Lung (tissue), 12 donors: ENCODE data around the gene DIS3L2. TPM values are rescaled to one million over a fixed set of nuclear protein-coding genes. Genes with fewer than 3 reads are reported as not detected.

Source experiments
- ATAC-seq: fragments of 200-7000 bp; cut with Tn5 transposase; one replicate; pipeline ENCODE4 v1.9.1; 2020; ENCODE audit warnings: moderate number of reproducible peaks; ENCODE audit not compliant: insufficient read depth, low FRiP score
- DNase-seq, 3 donors: peaks; one replicate each; pipeline ENCODE4 v3.0.0-alpha.2; 2013 to 2017
- H3K27ac ChIP-seq, 2 donors: one replicate each; pipeline ENCODE4 v1.5.1; 2013; ENCODE audit warnings: mild to moderate bottlenecking in 2 of 2, moderate library complexity in 2 of 2, control low read depth in 1 of 2, inconsistent platforms in 1 of 2, low read depth in 1 of 2, low read length in 1 of 2
- H3K27me3 ChIP-seq, 3 donors: one replicate each; pipeline ENCODE4 v1.5.1; 2013; ENCODE audit warnings: low read length in 2 of 3; ENCODE audit not compliant: control insufficient read depth in 3 of 3, insufficient read depth in 3 of 3
- H3K36me3 ChIP-seq, 4 donors: one replicate each; pipeline ENCODE4 v1.5.1; 2013; ENCODE audit warnings: low read length in 4 of 4, mild to moderate bottlenecking in 1 of 4, moderate library complexity in 1 of 4; ENCODE audit not compliant: control insufficient read depth in 4 of 4, insufficient read depth in 4 of 4
- H3K4me1 ChIP-seq, 5 donors: one replicate each; pipeline ENCODE4 v1.5.1; 2013; ENCODE audit warnings: low read length in 5 of 5, mild to moderate bottlenecking in 2 of 5, moderate library complexity in 1 of 5; ENCODE audit not compliant: control insufficient read depth in 5 of 5, insufficient read depth in 5 of 5
- H3K4me3 ChIP-seq: one replicate; pipeline ENCODE4 v1.5.1; 2013; ENCODE audit warnings: mild to moderate bottlenecking, control low read depth, moderate library complexity
- H3K9ac ChIP-seq, 2 donors: one replicate each; pipeline ENCODE4 v1.5.1; 2013; ENCODE audit warnings: low read length in 2 of 2, control low read depth in 1 of 2; ENCODE audit not compliant: insufficient read depth in 1 of 2
- H3K9me3 ChIP-seq, 4 donors: one replicate each; pipeline ENCODE4 v1.5.1; 2013; ENCODE audit warnings: low read length in 3 of 4, mild to moderate bottlenecking in 1 of 4, moderate library complexity in 1 of 4; ENCODE audit not compliant: control insufficient read depth in 4 of 4, insufficient read depth in 3 of 4
- CTCF ChIP-seq: IDR thresholded peaks from 2 replicates; pipeline ENCODE4 v1.5.1; 2012; ENCODE audit warnings: mild to moderate bottlenecking; ENCODE audit errors: control extremely low read depth, extremely low read depth
- WGBS, 2 donors: extraction: QIAGEN DNeasy Blood & Tissue Kit; methylation state at CpG; one replicate each; pipeline ENCODE4 v1.1.7; 2013; 5-methylcytosine and 5-hydroxymethylcytosine counted together
- polyA plus RNA-seq, 2 donors: library from polyadenylated mRNA; stranded (reverse); fragments of 200-250 nt; gene quantifications; one replicate each; pipeline ENCODE4 v1.2.1, GENCODE V29; 2013
- total RNA-seq, 2 donors: library from RNA; depleted of rRNA in 1 of 2; stranded (reverse); fragments of >200 nt in 1 of 2; gene quantifications; one replicate each; pipeline ENCODE4 v1.2.1, GENCODE V29; 2014 to 2021
- donor health status: control.
- donor health status: control.
- donor health status: Bipolar disorder and iron deficiency.
- donor health status: healthy.
- donor health status: DM: yes; HTN: yes; CAD: no.

Gene DIS3L2
- total and polyA plus RNA-seq, 4 donors = 12.7 to 41.0 (median 31.1) TPM

- Histone ChIP-seq H3K4me1 (peaks cover 0 to 20% (median 0%) of the 10 kb centered on the region in 5 donors), H3K9ac (no peak overlapping the region), H3K36me3 (no peaks in the 10 kb centered on the region), H3K27ac (no peak overlapping the region), H3K4me3 (no peak overlapping the region), H3K27me3 (no peaks in the 10 kb centered on the region), H3K9me3 (no peaks in the 10 kb centered on the region)
- DNase-seq = no peak
- ATAC-seq = no peak
- WGBS, 2 donors = 84 to 86% methylated on average over 4 of the region's 4 CpGs
- TF ChIP-seq CTCF = no peak
Observed at GRCh38 chr2:232009639-232010274, 48.2 kb downstream of the DIS3L2 start.

- TF ChIP-seq CTCF = no peak
- Histone ChIP-seq H3K9me3 (no peaks in the 10 kb centered on the region), H3K27ac (no peak overlapping the region), H3K9ac (no peak overlapping the region), H3K27me3 (no peaks in the 10 kb centered on the region), H3K4me1 (peaks cover 0 to 23% (median 0%) of the 10 kb centered on the region in 5 donors), H3K4me3 (no peak overlapping the region), H3K36me3 (peaks cover 0 to 13% (median 6%) of the 10 kb centered on the region in 4 donors)
- 27 to 61% methylated on average over 3 of the region's 3 CpGs for WGBS, 2 donors
- peak in 2 of 3 donors; percentile 6 to 10 for DNase-seq
- no peak for ATAC-seq
Observed at GRCh38 chr2:232013701-232014353, 52.3 kb downstream of the DIS3L2 start.

- Histone ChIP-seq H3K27me3 (no peaks in the 10 kb centered on the region), H3K9ac (no peak overlapping the region), H3K4me3 (no peak overlapping the region), H3K9me3 (no peaks in the 10 kb centered on the region), H3K27ac (no peak overlapping the region), H3K36me3 (peaks cover 0 to 13% (median 8%) of the 10 kb centered on the region in 4 donors), H3K4me1 (peaks cover 0 to 17% (median 0%) of the 10 kb centered on the region in 5 donors)
- ATAC-seq (no peak), DNase-seq (no peak)
- WGBS, 2 donors = 99% methylated on average over 4 of the region's 4 CpGs
- TF ChIP-seq CTCF = no peak
Observed at GRCh38 chr2:232014681-232015080, 53.2 kb downstream of the DIS3L2 start.
